ENCODE data around the gene EPHA1.

- TF ChIP-seq CTCF (conservative IDR thresholded peaks at IDR 0.05; ENCODE audit: low read depth in 2 of 2) (no peak), JUNB (IDR thresholded peaks at IDR 0.05; ENCODE audit: unreplicated experiment) (no peak), EZH2phosphoT487 (IDR thresholded peaks at IDR 0.05; ENCODE audit: unreplicated experiment) (no peak), STAT1 (IDR thresholded peaks at IDR 0.05; ENCODE audit: unreplicated experiment) (no peak), CREB1 (CRISPR knock-in tag; IDR thresholded peaks at IDR 0.05; ENCODE audit: low read depth) (no peak), POLR2AphosphoS5 (IDR thresholded peaks at IDR 0.05; ENCODE audit: low read depth) (no peak; the same call in 1 of the 2 replicates), REST (IDR thresholded peaks at IDR 0.05; ENCODE audit: unreplicated experiment) (no peak), EZH2 (IDR thresholded peaks at IDR 0.05; ENCODE audit: low read depth, unreplicated experiment) (no peak), ZNF462 (CRISPR knock-in tag; IDR thresholded peaks at IDR 0.05) (no peak), NANOG (IDR thresholded peaks at IDR 0.05; ENCODE audit: borderline replicate concordance) (no peak), ZNF331 (CRISPR knock-in tag; IDR thresholded peaks at IDR 0.05; ENCODE audit: low read depth) (no peak), ETS1 (IDR thresholded peaks at IDR 0.05) (no peak), ZNF114 (CRISPR knock-in tag; IDR thresholded peaks at IDR 0.05) (no peak)
Measured at GRCh38 chr7:143352531-143353002, 56.1 kb downstream of the EPHA1 start.

Data from GM23338 (cell line).